ENCODE results near the gene CCDC141. TPM values are rescaled to one million over a fixed set of nuclear protein-coding genes. Genes with fewer than 3 reads are reported as not detected.

The CCDC141 gene
- total RNA-seq, 4 donors from 2014 or later = 4.3 to 8.1 (median 6.1) TPM

- 76 to 79% methylated on average over 4 of the region's 4 CpGs for WGBS, 2 donors
- Histone ChIP-seq H3K4me1 (no peaks in the 10 kb centered on the region), H3K4me3 (replicated peaks in 1 of 3) (no peak overlapping the region), H3K36me3 (no peaks in the 10 kb centered on the region), H3K27me3 (no peaks in the 10 kb centered on the region), H3K27ac (no peak overlapping the region), H3K9me3 (no peaks in the 10 kb centered on the region)
- intact Hi-C loops (cut with DNase I) = no loop called here
- TF ChIP-seq, protein P1, sequence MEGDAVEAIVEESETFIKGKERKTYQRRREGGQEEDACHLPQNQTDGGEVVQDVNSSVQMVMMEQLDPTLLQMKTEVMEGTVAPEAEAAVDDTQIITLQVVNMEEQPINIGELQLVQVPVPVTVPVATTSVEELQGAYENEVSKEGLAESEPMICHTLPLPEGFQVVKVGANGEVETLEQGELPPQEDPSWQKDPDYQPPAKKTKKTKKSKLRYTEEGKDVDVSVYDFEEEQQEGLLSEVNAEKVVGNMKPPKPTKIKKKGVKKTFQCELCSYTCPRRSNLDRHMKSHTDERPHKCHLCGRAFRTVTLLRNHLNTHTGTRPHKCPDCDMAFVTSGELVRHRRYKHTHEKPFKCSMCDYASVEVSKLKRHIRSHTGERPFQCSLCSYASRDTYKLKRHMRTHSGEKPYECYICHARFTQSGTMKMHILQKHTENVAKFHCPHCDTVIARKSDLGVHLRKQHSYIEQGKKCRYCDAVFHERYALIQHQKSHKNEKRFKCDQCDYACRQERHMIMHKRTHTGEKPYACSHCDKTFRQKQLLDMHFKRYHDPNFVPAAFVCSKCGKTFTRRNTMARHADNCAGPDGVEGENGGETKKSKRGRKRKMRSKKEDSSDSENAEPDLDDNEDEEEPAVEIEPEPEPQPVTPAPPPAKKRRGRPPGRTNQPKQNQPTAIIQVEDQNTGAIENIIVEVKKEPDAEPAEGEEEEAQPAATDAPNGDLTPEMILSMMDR (IDR thresholded peaks at IDR 0.05) = no peak
- TF ChIP-seq POLR2A (IDR thresholded peaks at IDR 0.05) = no peak
- no peak for DNase-seq
Measured at GRCh38 chr2:178828486-178828881, 221.5 kb downstream of the CCDC141 start.

- TF ChIP-seq, protein P1 (IDR thresholded peaks at IDR 0.05) = no peak
- TF ChIP-seq POLR2A (IDR thresholded peaks at IDR 0.05) = no peak
- no peak for DNase-seq
- no peak overlapping the region for H3K4me3 ChIP-seq (replicated peaks in 1 of 3)
- intact Hi-C loops (cut with DNase I) = no loop called here
- 48 to 54% methylated on average over 9 of the region's 9 CpGs for WGBS, 2 donors
- no peaks in the 10 kb centered on the region for H3K9me3 ChIP-seq
- H3K27me3 ChIP-seq = no peaks in the 10 kb centered on the region
- no peaks in the 10 kb centered on the region for H3K36me3 ChIP-seq
- no peaks in the 10 kb centered on the region for H3K4me1 ChIP-seq
- H3K27ac ChIP-seq = no peak overlapping the region
Measured at GRCh38 chr2:178827739-178828485, 222.0 kb downstream of the CCDC141 start.

DNA sequence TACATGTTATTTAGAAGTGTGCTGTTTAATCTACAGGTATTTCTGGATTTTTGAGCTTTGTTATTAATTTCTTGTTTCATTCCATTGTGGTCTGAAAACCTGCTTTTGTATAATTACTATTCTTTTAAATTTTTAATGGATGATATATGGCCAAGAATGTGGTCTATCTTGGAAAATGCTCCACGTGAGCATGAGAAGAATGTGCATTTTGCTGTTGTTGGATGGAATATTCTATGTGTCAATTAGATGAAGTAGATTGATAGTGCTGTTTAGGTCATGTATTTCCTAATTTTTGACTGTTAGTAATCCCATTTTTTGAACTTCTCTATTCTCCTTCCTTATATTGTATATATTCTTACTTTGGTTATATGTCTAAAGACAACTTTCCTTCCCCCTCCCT is 222.8 kb downstream of the CCDC141 start:
- intact Hi-C loops (cut with DNase I) = no loop called here
- no peaks in the 10 kb centered on the region for H3K9me3 ChIP-seq
- H3K27ac ChIP-seq = no peak overlapping the region
- H3K4me1 ChIP-seq = no peaks in the 10 kb centered on the region
- no peak overlapping the region for H3K4me3 ChIP-seq (replicated peaks in 1 of 3)
- TF ChIP-seq POLR2A (IDR thresholded peaks at IDR 0.05) = no peak
- TF ChIP-seq, protein P1 (IDR thresholded peaks at IDR 0.05) = no peak
- DNase-seq = no peak
- no peaks in the 10 kb centered on the region for H3K27me3 ChIP-seq
- no peaks in the 10 kb centered on the region for H3K36me3 ChIP-seq
- 69 to 81% methylated on average over 1 of the region's 1 CpG for WGBS, 2 donors

DNA sequence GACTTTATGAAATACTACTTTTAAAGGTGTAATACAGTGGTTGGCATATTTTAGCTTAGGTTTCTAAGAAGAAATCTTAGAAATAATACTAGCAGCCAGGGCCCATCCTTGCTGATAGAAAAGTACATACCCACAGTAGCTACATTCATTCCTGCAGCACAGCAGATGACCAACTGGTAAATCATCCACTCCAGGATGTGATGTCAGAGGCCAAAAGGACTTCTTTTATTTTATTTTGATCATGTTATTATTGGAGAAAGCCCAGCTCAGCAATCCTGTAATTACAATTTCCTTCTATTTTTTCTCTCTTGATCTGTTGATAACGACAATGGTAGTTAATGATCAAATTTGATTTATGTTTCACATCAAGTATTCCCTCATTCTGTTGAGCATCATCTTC is 224.8 kb downstream of the CCDC141 start:
- intact Hi-C loops (cut with DNase I) = no loop called here
- no peaks in the 10 kb centered on the region for H3K27me3 ChIP-seq
- WGBS, 2 donors = 77 to 78% methylated on average over 1 of the region's 1 CpG
- no peak for TF ChIP-seq POLR2A (IDR thresholded peaks at IDR 0.05)
- TF ChIP-seq, protein P1 (IDR thresholded peaks at IDR 0.05) = no peak
- H3K27ac ChIP-seq = no peak overlapping the region
- H3K9me3 ChIP-seq = no peaks in the 10 kb centered on the region
- H3K4me1 ChIP-seq = no peaks in the 10 kb centered on the region
- H3K4me3 ChIP-seq (replicated peaks in 1 of 3) = no peak overlapping the region
- H3K36me3 ChIP-seq = no peaks in the 10 kb centered on the region
- DNase-seq = no peak

- no peak for DNase-seq
- TF ChIP-seq, protein P1 (IDR thresholded peaks at IDR 0.05) = no peak
- no peaks in the 10 kb centered on the region for H3K9me3 ChIP-seq
- no peaks in the 10 kb centered on the region for H3K36me3 ChIP-seq
- H3K27me3 ChIP-seq = no peaks in the 10 kb centered on the region
- intact Hi-C loops (cut with DNase I) = no loop called here
- H3K4me3 ChIP-seq (replicated peaks in 1 of 3) = no peak overlapping the region
- H3K4me1 ChIP-seq = no peaks in the 10 kb centered on the region
- WGBS, 2 donors = 92 to 96% methylated on average over 7 of the region's 7 CpGs
- no peak overlapping the region for H3K27ac ChIP-seq
Measured at GRCh38 chr2:178824181-178824580, 225.8 kb downstream of the CCDC141 start.
